Esophagus (tissue), 2 donors: ENCODE data around the gene DOK5. TPM values are rescaled to one million over a fixed set of nuclear protein-coding genes. Genes with fewer than 3 reads are reported as not detected.

ENCODE experiments used
- H3K27ac ChIP-seq, 2 donors: one replicate each; pipeline ENCODE4 v1.5.1; 2013; ENCODE audit warnings: low read depth in 2 of 2, mild to moderate bottlenecking in 2 of 2, inconsistent platforms in 1 of 2, low read length in 1 of 2, moderate library complexity in 1 of 2
- H3K27me3 ChIP-seq, 2 donors: one replicate each; pipeline ENCODE4 v1.6.1; 2013; ENCODE audit warnings: low read length in 2 of 2, control low read depth in 1 of 2, mild to moderate bottlenecking in 1 of 2; ENCODE audit not compliant: insufficient read depth in 2 of 2, control insufficient read depth in 1 of 2
- H3K36me3 ChIP-seq, 2 donors: one replicate each; pipeline ENCODE4 v1.6.1; 2013; ENCODE audit warnings: low read length in 1 of 2; ENCODE audit not compliant: control insufficient read depth in 2 of 2, insufficient read depth in 2 of 2
- H3K4me1 ChIP-seq, 2 donors: one replicate each; pipeline ENCODE4 v1.6.1; 2013; ENCODE audit warnings: low read length in 1 of 2; ENCODE audit not compliant: control insufficient read depth in 2 of 2, insufficient read depth in 2 of 2
- H3K4me3 ChIP-seq, 2 donors: one replicate each; pipeline ENCODE4 v1.5.1; 2013; ENCODE audit warnings: low read length in 2 of 2, mild to moderate bottlenecking in 2 of 2, low read depth in 1 of 2, moderate library complexity in 1 of 2
- H3K9me3 ChIP-seq, 2 donors: one replicate each; pipeline ENCODE4 v1.6.1; 2013; ENCODE audit warnings: mild to moderate bottlenecking in 2 of 2, low read depth in 1 of 2, low read length in 1 of 2, moderate library complexity in 1 of 2; ENCODE audit not compliant: control insufficient read depth in 2 of 2, insufficient read depth in 1 of 2
- WGBS, 2 donors: extraction: QIAGEN DNeasy Blood & Tissue Kit; methylation state at CpG; one replicate each; pipeline ENCODE4 v1.1.7; 2013; 5-methylcytosine and 5-hydroxymethylcytosine counted together
- polyA plus RNA-seq, 2 donors: library from polyadenylated mRNA; stranded (reverse); fragments of 200-250 nt; gene quantifications; one replicate each; pipeline ENCODE4 v1.2.3, GENCODE V29; 2013
- donor health status: healthy with polysubstance abuse.
- donor health status: Bipolar disorder and iron deficiency.

Gene DOK5
- polyA plus RNA-seq, 2 donors = 0.10 to 0.18 TPM

- H3K9me3 ChIP-seq = no peaks in the 10 kb centered on the region
- no peaks in the 10 kb centered on the region for H3K36me3 ChIP-seq
- 8 to 15% methylated on average over 14 of the region's 14 CpGs for WGBS, 2 donors
- H3K27me3 ChIP-seq = no peaks in the 10 kb centered on the region
- H3K4me1 ChIP-seq = no peaks in the 10 kb centered on the region
- H3K27ac ChIP-seq = no peak overlapping the region
- no peak overlapping the region for H3K4me3 ChIP-seq
These were observed 205.7 kb downstream of the DOK5 start for GRCh38 chr20:54680872-54681619.

GRCh38 chr20:54681869-54682268, 206.5 kb downstream of the DOK5 start:
- Histone ChIP-seq H3K4me3 (no peak overlapping the region), H3K27ac (no peak overlapping the region), H3K4me1 (no peaks in the 10 kb centered on the region), H3K36me3 (no peaks in the 10 kb centered on the region), H3K9me3 (no peaks in the 10 kb centered on the region), H3K27me3 (no peaks in the 10 kb centered on the region)
- 25 to 31% methylated on average over 6 of the region's 6 CpGs for WGBS, 2 donors

DNA sequence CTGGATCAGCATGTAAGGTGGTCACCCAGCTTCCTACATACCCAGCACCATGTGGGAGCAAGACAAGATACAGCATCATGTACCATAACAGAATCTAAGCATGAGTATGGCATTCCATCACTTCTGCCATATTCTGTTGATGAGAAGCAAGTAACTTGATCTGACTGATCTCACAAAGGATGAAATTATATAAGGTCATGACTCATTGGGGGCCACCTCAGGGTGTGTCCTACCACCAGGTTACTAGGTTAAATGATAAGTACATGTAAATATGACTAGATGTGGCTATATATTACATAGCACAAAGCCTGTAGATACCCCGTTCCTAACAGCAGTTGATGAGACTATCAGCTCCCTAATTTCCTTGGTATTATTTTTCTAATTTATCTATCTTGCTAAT, 213.1 kb downstream of the DOK5 start:
- WGBS, 2 donors = 79 to 83% methylated on average over 1 of the region's 1 CpG
- H3K4me3 ChIP-seq = no peak overlapping the region
- H3K27ac ChIP-seq = no peak overlapping the region
- H3K9me3 ChIP-seq = no peaks in the 10 kb centered on the region
- no peaks in the 10 kb centered on the region for H3K27me3 ChIP-seq
- H3K36me3 ChIP-seq = no peaks in the 10 kb centered on the region
- H3K4me1 ChIP-seq = no peaks in the 10 kb centered on the region

- no peak overlapping the region for H3K27ac ChIP-seq
- no peaks in the 10 kb centered on the region for H3K27me3 ChIP-seq
- WGBS, 2 donors = 68 to 69% methylated on average over 3 of the region's 3 CpGs
- peaks cover 0 to 2% of the 10 kb centered on the region in 2 donors for H3K9me3 ChIP-seq
- H3K4me1 ChIP-seq = no peaks in the 10 kb centered on the region
- H3K4me3 ChIP-seq = no peak overlapping the region
- no peaks in the 10 kb centered on the region for H3K36me3 ChIP-seq
These were observed 214.9 kb downstream of the DOK5 start for GRCh38 chr20:54690323-54690722.

- Histone ChIP-seq H3K4me3 (no peak overlapping the region), H3K27me3 (no peaks in the 10 kb centered on the region)
- 50 to 57% methylated on average over 2 of the region's 2 CpGs for WGBS, 2 donors
These were observed 215.9 kb downstream of the DOK5 start for GRCh38 chr20:54691327-54691726.

DNA sequence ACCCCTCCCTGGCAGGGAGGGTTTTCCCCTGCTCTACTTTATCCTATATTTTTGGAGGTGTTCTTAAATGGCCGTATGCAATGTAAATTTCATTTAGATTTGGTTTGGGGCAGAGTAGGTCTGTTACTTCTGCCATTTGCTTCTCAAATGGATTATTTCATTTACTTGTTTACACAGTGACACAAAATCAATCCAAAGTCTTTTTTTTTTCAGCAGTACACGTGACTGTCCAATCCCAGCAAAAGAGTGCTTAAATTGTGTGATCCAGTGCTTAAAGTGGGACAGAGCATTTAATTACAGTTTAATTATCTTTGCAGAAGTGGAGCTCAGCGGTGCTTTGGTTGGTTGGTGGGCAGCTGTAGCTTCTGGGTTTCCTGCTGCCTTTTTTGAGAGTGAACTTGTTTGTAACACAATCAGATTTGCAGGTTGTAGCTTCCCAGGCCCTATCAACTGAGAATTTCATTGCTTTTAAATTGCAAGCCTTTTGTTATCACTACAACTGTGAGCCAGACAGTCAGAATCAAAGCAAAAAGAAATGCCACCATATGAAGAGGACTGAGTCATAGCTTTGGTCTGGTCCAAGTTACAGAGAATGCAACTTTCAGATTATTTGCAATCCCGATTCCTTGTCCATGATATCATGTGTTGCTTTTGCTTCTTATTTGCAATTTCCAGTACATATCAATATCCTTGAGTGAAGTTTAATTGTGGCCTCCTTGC, 216.9 kb downstream of the DOK5 start:
- Histone ChIP-seq H3K4me3 (no peak overlapping the region), H3K9me3 (peaks cover 0 to 2% of the 10 kb centered on the region in 2 donors), H3K27me3 (no peaks in the 10 kb centered on the region), H3K4me1 (no peaks in the 10 kb centered on the region), H3K36me3 (no peaks in the 10 kb centered on the region), H3K27ac (no peak overlapping the region)
- 60 to 64% methylated on average over 4 of the region's 4 CpGs for WGBS, 2 donors

More at GRCh38 chr20:54691327-54691726, 215.9 kb downstream of the DOK5 start:
- Histone ChIP-seq H3K4me1 (no peaks in the 10 kb centered on the region), H3K9me3 (peaks cover 0 to 2% of the 10 kb centered on the region in 2 donors), H3K27ac (no peak overlapping the region), H3K36me3 (no peaks in the 10 kb centered on the region)

GRCh38 chr20:54694516-54694915, 219.1 kb downstream of the DOK5 start:
- Histone ChIP-seq H3K27me3 (no peaks in the 10 kb centered on the region), H3K9me3 (peaks cover 0 to 2% of the 10 kb centered on the region in 2 donors), H3K4me3 (no peak overlapping the region), H3K4me1 (no peaks in the 10 kb centered on the region), H3K36me3 (no peaks in the 10 kb centered on the region), H3K27ac (no peak overlapping the region)
- WGBS, 2 donors = 82 to 90% methylated on average over 3 of the region's 3 CpGs

- no peaks in the 10 kb centered on the region for H3K27me3 ChIP-seq
- peaks cover 0 to 2% of the 10 kb centered on the region in 2 donors for H3K9me3 ChIP-seq
- H3K4me1 ChIP-seq = no peaks in the 10 kb centered on the region
- no peak overlapping the region for H3K27ac ChIP-seq
- 48 to 60% methylated on average over 1 of the region's 1 CpG for WGBS, 2 donors
- H3K36me3 ChIP-seq = no peaks in the 10 kb centered on the region
- H3K4me3 ChIP-seq = no peak overlapping the region
These were observed 223.0 kb downstream of the DOK5 start for GRCh38 chr20:54698373-54698772.
